CD14-positive monocyte (primary cell): Measurements from ENCODE around the gene CCDC97. TPM values are rescaled to one million over a fixed set of nuclear protein-coding genes. Genes with fewer than 3 reads are reported as not detected.

Experiments
- DNase-seq, 3 donors: peaks; one replicate each; pipeline ENCODE4 v3.0.0-alpha.2; 2011 to 2022
- H2AFZ ChIP-seq: 2 replicates; pipeline ENCODE4 v1.6.0; 2012; ENCODE audit warnings: mild to moderate bottlenecking, low read depth, low read length, inconsistent platforms; ENCODE audit not compliant: insufficient read depth, poor library complexity, severe bottlenecking
- H3K27ac ChIP-seq, 2 donors: 1 replicate in 1 of 2; 2 replicates in 1 of 2; pipeline ENCODE4 v1.5.1; 2012 to 2013; ENCODE audit warnings: low read length in 2 of 2, control low read depth in 1 of 2, inconsistent platforms in 1 of 2, low read depth in 1 of 2, mild to moderate bottlenecking in 1 of 2
- H3K27me3 ChIP-seq, 2 donors: one replicate each; pipeline versions ENCODE4 v1.6.0 to v1.6.1; 2011 to 2013; ENCODE audit warnings: low read length in 2 of 2; ENCODE audit not compliant: control insufficient read depth in 2 of 2, insufficient read depth in 2 of 2
- H3K36me3 ChIP-seq, 2 donors: replicated peaks in 1 of 2; 1 replicate in 1 of 2; 2 replicates in 1 of 2; pipeline versions ENCODE4 v1.5.1 to v1.6.1; 2012 to 2013; ENCODE audit warnings: low read length in 2 of 2, control low read depth in 1 of 2, inconsistent platforms in 1 of 2, mild to moderate bottlenecking in 1 of 2; ENCODE audit not compliant: insufficient read depth in 2 of 2, control insufficient read depth in 1 of 2
- H3K4me1 ChIP-seq, 2 donors: 1 replicate in 1 of 2; 2 replicates in 1 of 2; pipeline versions ENCODE4 v1.5.1 to v1.6.1; 2012 to 2013; ENCODE audit warnings: low read length in 2 of 2, control low read depth in 1 of 2, inconsistent platforms in 1 of 2, mild to moderate bottlenecking in 1 of 2, moderate library complexity in 1 of 2; ENCODE audit not compliant: insufficient read depth in 2 of 2, control insufficient read depth in 1 of 2
- H3K4me2 ChIP-seq: replicated peaks from 2 replicates; pipeline ENCODE3; 2012; ENCODE audit warnings: low read length, moderate library complexity, mild to moderate bottlenecking; ENCODE audit not compliant: poor library complexity, severe bottlenecking; ENCODE audit errors: extremely low read depth
- H3K4me3 ChIP-seq, 3 experiments: fragments of 200-600 bp in 1 of 3; sonication (generic) in 1 of 3; replicated peaks in 1 of 3; 1 replicate in 2 of 3; 2 replicates in 1 of 3; pipeline ENCODE4 v1.5.1; 2011 to 2013; ENCODE audit warnings: low read length in 3 of 3, mild to moderate bottlenecking in 3 of 3, control low read depth in 2 of 3, low read depth in 2 of 3, inconsistent platforms in 1 of 3, moderate library complexity in 1 of 3
- H3K79me2 ChIP-seq: 2 replicates; pipeline ENCODE4 v1.6.0; 2012; ENCODE audit warnings: mild to moderate bottlenecking, control low read depth, inconsistent platforms, low read length, moderate library complexity; ENCODE audit not compliant: insufficient read depth
- H3K9ac ChIP-seq: 2 replicates; pipeline ENCODE4 v1.6.0; 2017; ENCODE audit warnings: low read length, mild to moderate bottlenecking; ENCODE audit not compliant: insufficient read depth, poor library complexity, severe bottlenecking
- H3K9me3 ChIP-seq, 2 donors: replicated peaks in 1 of 2; 1 replicate in 1 of 2; 2 replicates in 1 of 2; pipeline versions ENCODE4 v1.5.1 to v1.6.1; 2012 to 2013; ENCODE audit warnings: low read length in 2 of 2, control low read depth in 1 of 2; ENCODE audit not compliant: control insufficient read depth in 1 of 2, insufficient read depth in 1 of 2
- H4K20me1 ChIP-seq: 2 replicates; pipeline ENCODE4 v1.6.0; 2012; ENCODE audit warnings: mild to moderate bottlenecking, low read length, control low read depth, moderate library complexity; ENCODE audit not compliant: insufficient read depth
- H3K27ac Mint-ChIP-seq, 7 donors: one replicate each; pipeline ENCODE4 v1.8.0; 2020; ENCODE audit warnings: mild to moderate bottlenecking in 7 of 7, mixed read lengths in 7 of 7, moderate library complexity in 6 of 7, inconsistent platforms in 2 of 7
- H3K27me3 Mint-ChIP-seq, 3 donors: one replicate each; pipeline ENCODE4 v1.8.0; 2021 to 2022; ENCODE audit warnings: low read depth in 3 of 3, mild to moderate bottlenecking in 3 of 3, mixed read lengths in 3 of 3, moderate library complexity in 3 of 3, inconsistent platforms in 1 of 3
- H3K36me3 Mint-ChIP-seq, 2 donors: one replicate each; pipeline ENCODE4 v1.8.0; 2020; ENCODE audit warnings: mixed read lengths in 2 of 2, inconsistent platforms in 1 of 2, mild to moderate bottlenecking in 1 of 2
- H3K4me1 Mint-ChIP-seq: one replicate; pipeline ENCODE4 v1.8.0; 2020; ENCODE audit warnings: mild to moderate bottlenecking, mixed read lengths
- H3K4me3 Mint-ChIP-seq, 2 donors: one replicate each; pipeline ENCODE4 v1.8.0; 2020; ENCODE audit warnings: mild to moderate bottlenecking in 2 of 2, mixed read lengths in 2 of 2, moderate library complexity in 1 of 2
- H3K9me3 Mint-ChIP-seq, 7 donors: one replicate each; pipeline ENCODE4 v1.8.0; 2020 to 2022; ENCODE audit warnings: mixed read lengths in 7 of 7, mild to moderate bottlenecking in 6 of 7, moderate library complexity in 6 of 7, inconsistent platforms in 2 of 7
- CTCF ChIP-seq: fragments of 200-600 bp; IDR thresholded peaks from one replicate; pipeline ENCODE4 v1.8.0; 2022; ENCODE audit warnings: antibody characterized with exemption, mild to moderate bottlenecking
- WGBS: methylation state at CpG from one replicate; pipeline ENCODE4 v1.1.5; 2013; ENCODE audit warnings: missing lambda C conversion rate; ENCODE audit not compliant: insufficient coverage; 5-methylcytosine and 5-hydroxymethylcytosine counted together
- intact Hi-C, 2 donors: fragments of 100-400 bp; cut with micrococcal nuclease; formaldehyde crosslinking; loops; one replicate each; pipeline versions ENCODE4 v1.15.0 to v1.15.1; 2023
- polyA plus RNA-seq, 3 donors: library from polyadenylated mRNA; depleted of rRNA in 1 of 3; unstranded in 2 of 3; stranded (reverse) in 1 of 3; fragments of 300-500 nt in 2 of 3; fragments of >200 nt in 1 of 3; fragmentation: Illumina TruSeq in 2 of 3; gene quantifications; 1 replicate in 2 of 3; 2 replicates in 1 of 3; pipeline ENCODE4 v1.2.3, GENCODE V29; 2012 to 2021

CCDC97 gene
- polyA plus RNA-seq, 3 donors: 6.1 to 13.0 (median 8.8) TPM

GRCh38 chr19:41324231-41324702, 14.3 kb downstream of the CCDC97 start:
- Mint-ChIP-seq H3K4me3 (peak overlapping the region; percentile 3 to 31), H3K9me3 (peaks cover 0 to 1% (median 0%) of the 10 kb centered on the region in 7 donors), H3K27me3 (peaks cover 0 to 4% (median 0%) of the 10 kb centered on the region in 3 donors), H3K36me3 (peaks cover 52 to 69% of the 10 kb centered on the region in 2 donors), H3K4me1 (peaks cover 73% of the 10 kb centered on the region), H3K27ac (peak overlapping the region; percentile 82 to 96 (median 92))
- H3K9ac ChIP-seq: peak overlapping the region; percentile 67
- H4K20me1 ChIP-seq: peaks cover 77% of the 10 kb centered on the region
- WGBS: 44% methylated on average over 7 of the region's 7 CpGs
- H3K79me2 ChIP-seq: peaks cover 43% of the 10 kb centered on the region
- intact Hi-C loops: loop anchor here in 1 of 2 donors (2.0 kb wide), 1 partner anchor 13 kb away; the partner anchor contains the start of gene CCDC97
- no peaks in the 10 kb centered on the region for H3K9me3 ChIP-seq
- peaks cover 34 to 37% of the 10 kb centered on the region in 2 donors for H3K36me3 ChIP-seq
- peaks cover 80 to 82% of the 10 kb centered on the region in 2 donors for H3K4me1 ChIP-seq
- no peak for TF ChIP-seq CTCF
- DNase-seq: peak; percentile 61 to 83 (median 70)
- peak overlapping the region in 1 of 3 experiments; percentile 62 for H3K4me3 ChIP-seq
- H3K27ac ChIP-seq: peak overlapping the region; percentile 82 to 96
- no peaks in the 10 kb centered on the region for H3K27me3 ChIP-seq
- H2AFZ ChIP-seq: no peak overlapping the region
- peak overlapping the region; percentile 74 for H3K4me2 ChIP-seq

GRCh38 chr19:41324921-41325639, 15.1 kb downstream of the CCDC97 start:
- Histone ChIP-seq H3K4me2 (peak overlapping the region; percentile 74), H3K79me2 (peaks cover 43% of the 10 kb centered on the region), H3K4me1 (peaks cover 89 to 90% of the 10 kb centered on the region in 2 donors), H4K20me1 (peaks cover 69% of the 10 kb centered on the region), H3K27ac (peak overlapping the region; percentile 82 to 96), H2AFZ (no peak overlapping the region), H3K27me3 (no peaks in the 10 kb centered on the region), H3K36me3 (peaks cover 29 to 34% of the 10 kb centered on the region in 2 donors), H3K4me3 (peak overlapping the region in 1 of 3 experiments; percentile 62), H3K9ac (peak overlapping the region; percentile 51), H3K9me3 (no peaks in the 10 kb centered on the region)
- Mint-ChIP-seq H3K27ac (peak overlapping the region; percentile 82 to 96 (median 92)), H3K9me3 (peaks cover 0 to 1% (median 0%) of the 10 kb centered on the region in 7 donors), H3K4me1 (peaks cover 73% of the 10 kb centered on the region), H3K4me3 (peak overlapping the region; percentile 32 to 83), H3K27me3 (peaks cover 0 to 4% (median 0%) of the 10 kb centered on the region in 3 donors), H3K36me3 (peaks cover 44 to 64% of the 10 kb centered on the region in 2 donors)
- TF ChIP-seq CTCF: no peak
- intact Hi-C loops: loop anchor here in 1 of 2 donors (2.0 to 5.0 kb wide), 2 partner anchors 14 to 37 kb away; partner anchors contain the start of genes B9D2 and CCDC97
- DNase-seq: peak; percentile 42 to 60 (median 51)
- WGBS: 10% methylated on average over 15 of the region's 23 CpGs
